ENCODE results near the gene ATXN1.

GRCh38 chr6:16621002-16621401 is 140.3 kb downstream of the ATXN1 start:
- TF ChIP-seq CTCF (IDR thresholded peaks at IDR 0.05; ENCODE audit: low read depth, low read length) (no peak), EZH2phosphoT487 (IDR thresholded peaks at IDR 0.05; ENCODE audit: low read depth) (no peak)
